ENCODE data around the gene SRSF8. TPM values are rescaled to one million over a fixed set of nuclear protein-coding genes. Genes with fewer than 3 reads are reported as not detected.

The SRSF8 gene
- 10 to 100 TPM; 25.5 to 33.3 TPM for total RNA-seq

GRCh38 chr11:95066716-95067038, at the start of gene SRSF8:
TSS of gene SRSF8 (plus strand) at chr11:95066919. CDS start at chr11:95067227, 308 bp downstream.

GRCh38 chr11:95024958-95025357, 41.8 kb upstream of the SRSF8 start, which contains the start of gene KDM4E:
TSS of gene KDM4E (plus strand) at chr11:95025258. CDS start at chr11:95025558, 300 bp downstream.

GRCh38 chr11:95049122-95049521, 17.6 kb upstream of the SRSF8 start, which contains the start of gene KDM4F:
TSS of gene KDM4F (plus strand) at chr11:95049422.

DNA sequence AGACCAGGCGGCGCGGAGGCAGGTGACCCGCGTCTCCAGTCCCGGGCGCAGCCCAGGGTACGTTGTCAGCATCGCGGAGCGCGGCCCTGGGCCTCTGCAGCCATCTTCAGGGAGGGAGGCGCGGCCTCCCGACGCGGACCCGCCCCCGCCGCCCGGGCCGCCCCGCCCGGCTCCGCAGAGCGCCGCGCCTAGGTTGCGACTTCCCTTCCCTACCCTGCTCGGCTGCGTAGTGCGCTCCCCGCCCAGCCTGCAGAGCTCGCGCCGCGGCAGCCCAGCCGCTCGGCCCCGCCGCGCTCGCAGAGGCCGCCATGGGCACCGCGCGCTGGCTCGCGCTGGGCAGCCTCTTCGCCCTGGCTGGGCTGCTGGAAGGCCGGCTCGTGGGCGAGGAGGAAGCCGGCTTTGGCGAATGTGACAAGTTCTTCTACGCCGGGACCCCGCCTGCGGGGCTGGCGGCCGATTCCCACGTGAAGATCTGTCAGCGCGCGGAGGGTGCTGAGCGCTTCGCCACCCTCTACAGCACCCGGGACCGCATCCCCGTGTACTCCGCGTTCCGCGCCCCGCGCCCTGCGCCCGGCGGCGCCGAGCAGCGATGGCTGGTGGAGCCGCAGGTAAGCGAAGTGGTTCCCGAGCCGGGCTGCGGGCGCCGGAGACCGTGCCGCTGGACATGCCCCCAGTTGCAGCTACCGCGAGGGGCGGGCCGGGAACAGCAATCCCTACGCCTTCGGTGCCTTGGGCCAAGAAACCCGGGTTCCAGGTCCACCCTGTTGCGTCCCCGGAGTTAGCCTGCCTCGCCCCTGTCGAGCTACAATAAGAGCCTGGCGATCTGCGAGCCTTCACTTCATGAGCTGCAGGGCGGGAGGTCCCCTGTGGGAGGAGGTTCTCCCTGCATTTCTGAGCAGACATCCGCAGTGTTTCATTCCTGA, 23.2 kb downstream of the SRSF8 start, which contains the start of gene ENDOD1:
Gene ENDOD1 (plus strand): TSS at position 227 of the 923 bp plus-strand sequence. CDS start 82 bp downstream, at position 309.

Other genes starting within 250 kb of the SRSF8 start
- 10 to 100 TPM; 29.9 to 31.3 TPM for gene CWC15, start 93.4 kb upstream of the SRSF8 start, total RNA-seq
- 1 to 10 TPM; 2.3 to 2.8 TPM for gene KDM4D, start 93.2 kb upstream of the SRSF8 start, total RNA-seq
- not detected for gene KDM4E, start 41.7 kb upstream of the SRSF8 start, total RNA-seq
- gene KDM4F, start 17.5 kb upstream of the SRSF8 start, total RNA-seq = not detected
- 10 to 100 TPM; 67.3 to 73.3 TPM for gene ENDOD1, start 22.9 kb downstream of the SRSF8 start, total RNA-seq
- gene SESN3, start 164.3 kb downstream of the SRSF8 start, total RNA-seq = 10 to 100 TPM; 21.3 to 25.0 TPM